ENCODE results near the gene PRR5. TPM values are rescaled to one million over a fixed set of nuclear protein-coding genes. Genes with fewer than 3 reads are reported as not detected.

PRR5 gene
- total and polyA plus RNA-seq, 2 donors (not counting 1 experiment from before 2014, with no cell fraction given): 18.4 to 36.1 TPM

GRCh38 chr22:44692662-44693007 lies 9.4 kb upstream of the PRR5 start:
- no peaks in the 10 kb centered on the region for H3K79me2 ChIP-seq (ENCODE audit: control insufficient read depth, insufficient read depth, low read length)
- no peaks in the 10 kb centered on the region for H3K36me3 ChIP-seq (replicated peaks in 1 of 2; ENCODE audit: control extremely low read depth in 1 of 2, control insufficient read depth in 1 of 2, extremely low read depth in 1 of 2, insufficient read depth in 2 of 2, low read length in 1 of 2)
- no peak overlapping the region for H3K4me3 ChIP-seq (ENCODE audit: control extremely low read depth in 1 of 5, extremely low read depth in 1 of 5, insufficient read depth in 1 of 5, low read depth in 2 of 5, low read length in 4 of 5)
- no peak overlapping the region for H3K4me3 Mint-ChIP-seq
- no peak overlapping the region for H3K4me2 ChIP-seq (replicated peaks; ENCODE audit: low read depth, low read length, poor library complexity, severe bottlenecking)
- ATAC-seq (ENCODE audit: low read depth) (no peak), DNase-seq (no peak)
- H3K27ac ChIP-seq (ENCODE audit: low read length in 2 of 2): no peak overlapping the region
- no peak for TF ChIP-seq CTCF (IDR thresholded peaks at IDR 0.05)
- TF ChIP-seq EZH2 (IDR thresholded peaks at IDR 0.05; ENCODE audit: borderline replicate concordance, insufficient read depth, low read depth, low read length, poor library complexity, severe bottlenecking): no peak
- H4K20me1 ChIP-seq (ENCODE audit: control insufficient read depth, insufficient read depth, low read length, poor library complexity, severe bottlenecking): no peaks in the 10 kb centered on the region
- intact Hi-C loops (cut with micrococcal nuclease): no loop called here
- H3K27me3 ChIP-seq (replicated peaks in 1 of 4; ENCODE audit: control extremely low read depth in 1 of 4, control insufficient read depth in 3 of 4, insufficient read depth in 4 of 4, low read length in 3 of 4): peaks cover 0 to 2% (median 0%) of the 10 kb centered on the region in 4 experiments
- WGBS (ENCODE audit: insufficient coverage): 96% methylated on average over 11 of the region's 11 CpGs
- H3K9me3 Mint-ChIP-seq (ENCODE audit: insufficient read depth): no peaks in the 10 kb centered on the region
- H3K9me3 ChIP-seq (ENCODE audit: control extremely low read depth in 1 of 3, control insufficient read depth in 2 of 3, insufficient read depth in 1 of 3, low read length in 2 of 3): no peaks in the 10 kb centered on the region
- peaks cover 0 to 3% of the 10 kb centered on the region in 2 donors for H3K4me1 ChIP-seq (ENCODE audit: control insufficient read depth in 2 of 2, insufficient read depth in 2 of 2, low read length in 2 of 2)
- H2AFZ ChIP-seq (ENCODE audit: insufficient read depth, low read depth, low read length, poor library complexity, severe bottlenecking): no peak overlapping the region
- POLR2A ChIA-PET: no interaction called here
- H3K9ac ChIP-seq (ENCODE audit: low read length): no peak overlapping the region
- H3K4me1 Mint-ChIP-seq: no peaks in the 10 kb centered on the region
- CTCF ChIA-PET: no interaction called here
- no peak overlapping the region for H3K27ac Mint-ChIP-seq
- H3K27me3 Mint-ChIP-seq: no peaks in the 10 kb centered on the region

- Mint-ChIP-seq H3K27ac (no peak overlapping the region), H3K27me3 (no peaks in the 10 kb centered on the region), H3K4me3 (no peak overlapping the region), H3K9me3 (ENCODE audit: insufficient read depth) (no peaks in the 10 kb centered on the region), H3K4me1 (no peaks in the 10 kb centered on the region)
- no peak overlapping the region for H3K27ac ChIP-seq (ENCODE audit: low read length in 2 of 2)
- no peak overlapping the region for H3K4me2 ChIP-seq (replicated peaks; ENCODE audit: low read depth, low read length, poor library complexity, severe bottlenecking)
- TF ChIP-seq EZH2 (IDR thresholded peaks at IDR 0.05; ENCODE audit: borderline replicate concordance, insufficient read depth, low read depth, low read length, poor library complexity, severe bottlenecking): no peak
- TF ChIP-seq CTCF (IDR thresholded peaks at IDR 0.05): no peak
- intact Hi-C loops (cut with micrococcal nuclease): no loop called here
- no peak overlapping the region for H3K9ac ChIP-seq (ENCODE audit: low read length)
- ATAC-seq (ENCODE audit: low read depth) (no peak), DNase-seq (no peak)
- H3K4me3 ChIP-seq (ENCODE audit: control extremely low read depth in 1 of 5, extremely low read depth in 1 of 5, insufficient read depth in 1 of 5, low read depth in 2 of 5, low read length in 4 of 5): no peak overlapping the region
- no peaks in the 10 kb centered on the region for H3K9me3 ChIP-seq (ENCODE audit: control extremely low read depth in 1 of 3, control insufficient read depth in 2 of 3, insufficient read depth in 1 of 3, low read length in 2 of 3)
- H3K79me2 ChIP-seq (ENCODE audit: control insufficient read depth, insufficient read depth, low read length): no peaks in the 10 kb centered on the region
- H2AFZ ChIP-seq (ENCODE audit: insufficient read depth, low read depth, low read length, poor library complexity, severe bottlenecking): no peak overlapping the region
- WGBS (ENCODE audit: insufficient coverage): 77% methylated on average over 3 of the region's 4 CpGs
- CTCF ChIA-PET: no interaction called here
- H3K4me1 ChIP-seq (ENCODE audit: control insufficient read depth in 2 of 2, insufficient read depth in 2 of 2, low read length in 2 of 2): peaks cover 0 to 3% of the 10 kb centered on the region in 2 donors
- H3K27me3 ChIP-seq (replicated peaks in 1 of 4; ENCODE audit: control extremely low read depth in 1 of 4, control insufficient read depth in 3 of 4, insufficient read depth in 4 of 4, low read length in 3 of 4): peaks cover 0 to 2% (median 0%) of the 10 kb centered on the region in 4 experiments
- H4K20me1 ChIP-seq (ENCODE audit: control insufficient read depth, insufficient read depth, low read length, poor library complexity, severe bottlenecking): no peaks in the 10 kb centered on the region
- POLR2A ChIA-PET: interaction anchor here (0.6 kb wide), 1 partner anchor 1065 kb away, joined by 6 read pairs; no protein-coding TSS in a partner anchor
- no peaks in the 10 kb centered on the region for H3K36me3 ChIP-seq (replicated peaks in 1 of 2; ENCODE audit: control extremely low read depth in 1 of 2, control insufficient read depth in 1 of 2, extremely low read depth in 1 of 2, insufficient read depth in 2 of 2, low read length in 1 of 2)
Observed at GRCh38 chr22:44693145-44693544, 8.9 kb upstream of the PRR5 start.

Measured in B cell (primary cell).